Left hindlimb (tissue), 1 donor: ENCODE measurements around the gene LRRC36.

ENCODE experiments used
- DNase-seq: peaks from one replicate; pipeline ENCODE4 v3.0.0-alpha.2; 2018

Gene LRRC36

DNA sequence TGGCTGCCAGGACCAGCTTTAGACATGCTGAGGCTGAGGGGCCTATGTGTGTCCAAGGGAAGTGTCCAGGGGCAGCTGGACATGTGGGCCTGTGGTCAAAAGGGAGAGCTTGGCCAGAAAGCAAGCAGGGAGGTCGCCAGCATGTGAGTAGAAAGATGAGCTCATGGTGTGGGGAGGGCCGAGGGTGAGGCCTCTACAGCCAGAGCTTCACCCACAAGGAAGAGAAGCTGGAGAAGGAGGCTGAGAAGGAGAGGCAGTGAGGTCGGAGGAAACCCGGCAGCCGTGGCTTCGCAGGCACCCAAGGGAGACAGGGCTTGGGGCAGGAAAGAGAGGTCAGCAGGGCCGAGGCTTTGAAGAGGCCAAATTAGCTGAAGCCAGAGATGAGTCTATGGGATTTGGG is 100.3 kb downstream of the LRRC36 start:
- no peak for DNase-seq

DNA sequence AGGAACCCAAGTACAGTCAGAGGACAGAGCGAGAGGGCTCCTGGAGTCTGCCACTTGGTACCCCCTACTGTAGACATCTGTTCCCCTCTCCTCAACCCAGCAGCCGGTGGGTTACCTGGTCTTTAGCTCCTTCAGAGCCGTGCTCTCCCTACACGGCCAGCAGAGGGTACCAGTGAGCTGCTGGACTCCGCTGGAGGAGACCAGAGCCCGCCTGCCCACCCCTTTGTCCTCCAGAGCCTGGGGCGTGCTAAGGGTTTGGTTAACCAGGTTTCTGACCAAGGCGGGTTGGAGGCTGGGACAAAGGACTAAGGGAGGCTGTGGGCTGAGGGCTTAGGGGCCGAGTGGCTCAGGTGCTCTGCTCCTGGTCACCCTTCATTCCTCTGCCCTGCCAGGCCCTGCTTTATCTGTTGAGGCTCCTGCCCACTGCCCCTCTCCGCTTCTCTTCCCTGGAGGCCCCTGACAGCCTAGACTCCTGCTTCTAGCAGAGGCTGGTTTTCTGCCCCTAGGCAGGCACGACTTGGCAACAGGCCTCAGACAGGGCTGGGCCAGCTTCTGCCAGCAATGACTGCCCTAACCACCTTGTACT is 101.6 kb downstream of the LRRC36 start:
- DNase-seq, result peak; percentile 62

DNA sequence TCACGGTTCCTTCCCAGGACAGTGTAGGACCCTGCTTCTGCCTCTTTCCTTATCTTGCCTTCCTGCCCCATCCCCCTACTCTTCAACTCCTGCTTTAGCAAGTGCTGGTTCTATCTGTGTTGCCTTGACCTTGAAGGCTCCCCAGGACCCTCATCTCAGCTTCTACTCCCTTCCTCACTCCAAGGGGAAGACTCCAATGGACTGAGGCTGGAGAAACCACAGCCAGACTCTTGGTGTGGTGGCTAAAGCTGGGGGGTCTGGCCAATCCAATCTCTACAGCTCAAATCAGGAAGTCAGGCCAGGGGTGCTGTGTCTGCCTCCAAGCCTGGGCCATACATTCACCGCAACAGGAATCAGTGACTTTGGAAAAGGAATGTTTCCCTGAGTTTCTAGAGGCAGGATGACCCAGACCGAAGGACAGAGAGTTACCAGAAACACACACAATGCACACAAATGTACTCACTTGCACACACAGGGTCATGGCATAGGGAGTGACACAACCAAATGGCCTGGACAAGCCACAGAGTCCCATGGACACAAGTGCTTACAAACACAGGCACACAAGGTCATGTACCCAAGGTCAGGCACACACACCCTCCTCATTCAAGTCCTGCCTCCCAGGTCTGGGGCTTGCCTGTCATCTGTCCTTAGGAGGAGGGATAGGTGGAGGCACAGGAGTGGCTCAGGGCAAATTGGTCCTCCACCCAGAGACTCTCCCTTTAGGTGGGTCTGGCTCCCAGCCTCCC is 102.6 kb downstream of the LRRC36 start:
- no peak for DNase-seq

DNA sequence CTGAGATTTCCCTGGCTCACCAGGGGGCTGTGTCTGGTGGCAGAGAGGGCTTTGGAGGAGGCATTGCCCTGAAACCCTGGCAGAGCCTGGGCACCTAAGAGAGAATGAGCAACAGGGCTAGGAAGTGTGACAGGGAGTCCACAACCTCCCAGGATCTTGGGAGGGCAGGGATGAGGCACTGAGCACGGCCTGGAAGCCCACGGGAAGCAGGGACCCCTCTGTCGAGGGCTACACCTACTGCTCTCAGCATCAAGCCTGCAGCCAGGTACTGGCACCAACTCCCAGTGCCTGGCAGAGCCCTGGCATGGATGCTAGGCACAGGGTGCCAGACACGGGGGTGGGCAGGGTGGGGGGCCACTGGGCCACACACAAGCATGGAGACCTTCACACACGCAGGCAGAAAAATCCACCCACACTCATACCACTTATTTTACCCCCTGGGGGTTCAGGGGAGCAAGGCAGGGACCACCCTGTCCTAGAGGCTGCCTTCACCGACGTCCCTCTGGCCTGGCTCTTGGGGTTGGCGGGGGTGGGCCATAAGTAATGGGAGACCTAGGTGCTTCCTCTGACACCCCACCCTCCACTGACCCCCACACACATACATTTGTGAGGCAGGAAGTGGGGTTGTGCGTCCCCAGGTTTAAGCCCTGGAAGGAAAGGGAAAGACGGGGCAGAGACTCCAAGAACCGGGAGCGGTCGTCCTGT is 103.3 kb downstream of the LRRC36 start:
- DNase-seq, result no peak

DNA sequence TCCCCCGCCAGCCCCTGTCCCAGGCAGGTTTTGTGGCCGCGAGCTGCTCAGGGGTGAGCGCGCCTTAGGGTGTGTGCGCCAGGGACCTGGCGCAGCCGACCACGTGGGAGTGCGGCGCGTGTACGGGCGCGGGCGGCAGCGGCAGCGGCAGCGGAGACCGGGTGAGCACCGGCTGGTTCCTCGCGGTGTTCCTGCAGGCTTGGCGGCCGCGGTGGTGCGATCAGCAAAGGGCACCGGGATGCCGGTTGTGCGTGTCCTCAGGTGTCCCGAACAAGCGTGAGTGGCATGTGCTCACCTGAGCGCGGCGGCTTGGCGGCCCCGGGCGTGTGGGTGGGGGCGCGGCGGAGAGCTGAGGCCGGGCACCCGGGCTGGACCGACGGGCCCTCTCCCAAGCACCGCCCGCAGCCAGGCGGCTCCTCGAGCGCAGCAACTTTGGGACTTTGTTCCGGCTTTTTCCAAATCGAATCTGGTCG is 103.9 kb downstream of the LRRC36 start:
- peak; percentile 50 for DNase-seq

DNA sequence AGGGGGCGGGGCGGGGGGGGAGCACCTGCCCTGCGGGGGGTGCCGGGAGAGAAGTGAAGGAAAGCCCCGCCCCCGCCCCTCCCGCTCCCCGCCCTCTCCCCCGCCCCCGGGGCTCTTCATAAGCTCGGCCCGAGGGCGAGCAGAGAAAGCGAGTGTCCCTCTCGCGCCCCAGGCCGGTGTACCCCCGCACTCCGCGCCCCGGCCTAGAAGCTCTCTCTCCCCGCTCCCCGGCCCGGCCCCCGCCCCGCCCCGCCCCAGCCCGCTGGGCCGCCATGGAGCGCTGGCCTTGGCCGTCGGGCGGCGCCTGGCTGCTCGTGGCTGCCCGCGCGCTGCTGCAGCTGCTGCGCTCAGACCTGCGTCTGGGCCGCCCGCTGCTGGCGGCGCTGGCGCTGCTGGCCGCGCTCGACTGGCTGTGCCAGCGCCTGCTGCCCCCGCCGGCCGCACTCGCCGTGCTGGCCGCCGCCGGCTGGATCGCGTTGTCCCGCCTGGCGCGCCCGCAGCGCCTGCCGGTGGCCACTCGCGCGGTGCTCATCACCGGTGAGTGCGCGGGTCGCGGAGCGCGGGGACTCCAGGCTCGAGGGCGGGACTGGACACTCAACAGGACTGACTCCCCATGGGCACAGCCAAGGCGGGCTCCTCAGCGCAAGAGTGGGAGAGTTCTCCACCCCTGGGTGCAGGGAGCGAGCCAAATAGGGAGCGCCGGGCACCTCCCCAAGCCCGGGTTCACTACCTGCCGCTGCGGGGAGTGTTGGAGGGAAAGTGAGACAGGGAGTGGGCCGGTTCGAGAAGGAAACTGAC is 104.6 kb downstream of the LRRC36 start, which contains the start of gene HSD11B2:
TSS of gene HSD11B2 (plus strand) at position 145 of the 798 bp plus-strand sequence. CDS start at position 273, 128 bp downstream.
- DNase-seq, result peak; percentile 64

DNA sequence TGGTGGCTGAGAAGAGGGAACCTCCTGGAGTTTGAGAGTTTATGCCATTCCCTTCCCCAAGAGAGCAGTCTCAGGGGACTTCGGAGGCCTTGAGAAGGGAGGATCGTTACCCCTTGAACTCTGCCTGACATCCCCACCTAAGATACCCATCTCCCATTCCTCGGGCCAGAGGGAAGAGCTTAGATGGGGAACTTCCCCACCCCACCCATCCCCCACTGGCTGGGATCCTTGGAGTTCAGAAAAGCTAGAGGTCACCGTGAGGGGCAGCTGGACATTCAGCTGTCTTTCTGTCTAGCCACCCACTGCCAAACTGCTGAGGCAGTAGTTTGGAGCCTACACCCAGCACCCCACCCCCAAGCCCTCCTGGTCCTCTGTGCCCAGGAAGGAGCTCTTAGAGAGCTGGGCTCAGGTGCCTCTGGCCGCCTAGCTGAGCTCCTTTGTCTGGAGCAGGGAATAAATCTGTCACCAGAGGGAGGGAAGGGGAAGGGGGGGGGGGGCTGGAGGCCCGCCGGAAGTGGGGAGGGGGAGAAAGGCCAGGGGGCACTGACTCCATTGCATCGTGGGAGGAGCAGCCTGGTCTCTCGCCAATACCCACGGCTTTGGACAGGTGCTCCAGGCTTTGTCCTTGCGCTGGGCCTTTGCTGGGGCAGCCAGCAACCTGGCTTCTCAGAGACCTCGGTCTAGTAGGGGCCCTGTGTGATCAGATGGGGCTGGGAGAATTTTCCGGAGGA is 105.3 kb downstream of the LRRC36 start:
- no peak for DNase-seq

DNA sequence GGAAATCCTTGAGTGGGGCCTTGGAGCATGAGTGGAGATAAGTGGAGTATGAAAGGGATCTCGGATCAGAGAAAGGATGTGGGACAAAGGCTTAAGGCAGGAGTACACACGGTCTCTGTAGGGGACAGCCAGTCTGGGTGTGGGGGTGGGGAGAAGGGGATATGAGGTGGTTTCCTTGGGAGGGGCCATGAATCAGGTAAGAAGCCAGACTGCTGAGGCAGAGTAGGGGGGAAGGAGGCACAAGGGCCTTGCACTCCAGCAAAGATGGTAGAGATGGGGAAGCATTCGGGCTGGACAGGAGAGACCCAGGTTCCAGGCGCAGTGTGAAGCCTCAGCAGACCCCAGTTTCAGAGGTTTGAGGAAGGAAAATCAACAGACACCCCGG is 105.9 kb downstream of the LRRC36 start:
- DNase-seq, result no peak

DNA sequence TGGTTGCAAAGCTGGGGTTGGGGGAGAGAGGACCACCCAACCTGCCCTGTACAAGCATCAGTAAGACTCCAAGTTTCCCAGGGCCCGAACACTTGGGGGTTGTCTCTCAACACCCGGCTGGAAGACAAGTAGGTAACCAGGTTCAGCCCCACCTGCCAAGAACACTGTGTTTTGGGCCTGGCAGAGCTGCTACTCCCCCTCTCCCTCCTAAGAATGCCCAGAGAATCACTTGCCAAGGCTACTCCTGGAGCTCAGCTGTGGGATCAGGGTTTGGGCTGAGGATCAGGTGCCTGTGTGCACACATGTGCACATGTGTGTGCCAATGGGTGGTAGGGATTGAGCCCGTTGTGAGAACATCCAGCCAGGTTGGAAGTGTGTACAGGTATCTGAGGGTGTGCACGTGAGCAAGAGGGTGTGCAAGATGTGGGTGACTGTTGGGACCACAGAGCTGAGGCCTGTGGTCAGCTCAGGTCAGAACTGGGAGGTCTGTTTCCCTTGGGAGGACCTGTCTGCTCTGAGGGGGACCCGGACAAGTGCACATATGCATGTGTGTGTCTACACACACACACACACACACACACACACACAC is 106.6 kb downstream of the LRRC36 start:
- no peak for DNase-seq
